Stomach (tissue), 9 donors: ENCODE data around the gene ACVR2A. TPM values are rescaled to one million over a fixed set of nuclear protein-coding genes. Genes with fewer than 3 reads are reported as not detected.

Experiments
- DNase-seq, 2 donors: peaks; one replicate each; pipeline versions ENCODE4 v3.0.0 to v3.0.0-alpha.2; 2013 to 2019
- H3K27ac ChIP-seq, 5 donors: fragments of 200-600 bp in 4 of 5; sonication (generic) in 4 of 5; one replicate each; pipeline ENCODE4 v1.5.1; 2013 to 2019; ENCODE audit warnings: mild to moderate bottlenecking in 1 of 5, moderate library complexity in 1 of 5
- H3K27me3 ChIP-seq, 3 donors: fragments of 200-600 bp; sonication (generic); one replicate each; pipeline ENCODE4 v1.5.1; 2017 to 2019; ENCODE audit warnings: mixed run types in 1 of 3
- H3K36me3 ChIP-seq, 4 donors: fragments of 200-600 bp; sonication (generic); 1 replicate in 3 of 4; 2 replicates in 1 of 4; pipeline ENCODE4 v1.5.1; 2016 to 2019
- H3K4me1 ChIP-seq, 4 donors: fragments of 200-600 bp; sonication (generic); one replicate each; pipeline ENCODE4 v1.5.1; 2016 to 2019
- H3K4me3 ChIP-seq, 4 donors: fragments of 200-600 bp; sonication (generic) in 3 of 4; one replicate each; pipeline ENCODE4 v1.5.1; 2016 to 2019; ENCODE audit warnings: mild to moderate bottlenecking in 1 of 4
- H3K9me3 ChIP-seq, 4 donors: fragments of 200-600 bp; sonication (generic); one replicate each; pipeline ENCODE4 v1.5.1; 2016 to 2019
- EP300 ChIP-seq: sonication (generic); formaldehyde crosslinking; IDR thresholded peaks from one replicate; pipeline ENCODE4 v1.6.1; 2017; ENCODE audit warnings: antibody characterized with exemption
- POLR2A ChIP-seq, 4 donors: fragments of 450-650 bp; IDR thresholded peaks; one replicate each; pipeline ENCODE4 v1.6.1; 2016; ENCODE audit warnings: antibody characterized with exemption in 4 of 4, control low read depth in 2 of 4, mild to moderate bottlenecking in 1 of 4, moderate library complexity in 1 of 4
- POLR2AphosphoS5 ChIP-seq, 3 donors: sonication (generic); formaldehyde crosslinking; IDR thresholded peaks; one replicate each; pipeline ENCODE4 v1.6.1; 2016; ENCODE audit warnings: antibody characterized with exemption in 3 of 3
- WGBS, 5 donors: extraction: QIAGEN DNeasy Blood & Tissue Kit in 3 of 5; methylation state at CpG; one replicate each; pipeline versions ENCODE4 v1.1.5 to v1.1.7; 2013 to 2018; 5-methylcytosine and 5-hydroxymethylcytosine counted together
- intact Hi-C: fragments of 100-400 bp; cut with DNase I; formaldehyde crosslinking; loops from one replicate; pipeline ENCODE4 v1.15.1; 2023; ENCODE audit warnings: low total_unique reads
- polyA plus RNA-seq, 3 donors: library from polyadenylated mRNA; stranded (reverse); fragments of 200-250 nt; gene quantifications; one replicate each; pipeline ENCODE4 v1.2.3, GENCODE V29; 2013
- total RNA-seq, 5 donors: library from RNA; depleted of rRNA; stranded (reverse); fragments of >200 nt; gene quantifications; one replicate each; pipeline versions ENCODE4 v1.1.0 to v1.2.3, GENCODE V29; 2014 to 2016
- TF ChIP-seq, protein P1 (sequence below), 7 experiments: fragments of 450-650 bp in 4 of 7; fragments of 200-600 bp in 3 of 7; sonication (generic) in 3 of 7; IDR thresholded peaks; one replicate each; pipeline ENCODE4 v1.5.1; 2016 to 2019; ENCODE audit warnings: antibody characterized with exemption in 7 of 7, control low read depth in 2 of 7, mild to moderate bottlenecking in 1 of 7
- donor health status: healthy with polysubstance abuse.
- donor health status: Bipolar disorder and iron deficiency.
- donor health status: healthy.

Gene ACVR2A
- total and polyA plus RNA-seq, 8 donors = 1.9 to 46.8 (median 11.6) TPM

DNA sequence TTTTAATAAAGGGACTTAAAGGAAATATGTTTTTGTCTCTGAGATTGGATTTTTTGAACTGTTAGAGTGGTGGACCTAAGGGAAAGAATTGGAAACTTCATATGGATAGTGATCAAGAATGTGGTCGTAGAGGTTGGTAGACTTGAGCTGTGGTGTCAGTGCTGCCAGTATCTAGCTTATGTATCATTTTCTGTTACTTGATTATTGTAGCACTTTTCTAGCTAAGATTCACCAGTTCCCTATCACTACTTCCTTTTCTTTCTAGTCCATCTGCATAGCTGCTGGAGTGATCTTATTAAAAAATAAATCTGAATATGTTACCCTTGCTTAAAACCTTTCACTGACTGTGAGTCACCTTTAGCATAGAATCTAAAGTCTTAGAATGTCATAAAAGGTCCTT lies 6.0 kb downstream of the ACVR2A start:
- intact Hi-C loops = no loop called here
- Histone ChIP-seq H3K27me3 (no peaks in the 10 kb centered on the region), H3K4me1 (peaks cover 23 to 81% (median 47%) of the 10 kb centered on the region in 4 donors), H3K9me3 (no peaks in the 10 kb centered on the region), H3K4me3 (no peak overlapping the region), H3K36me3 (no peaks in the 10 kb centered on the region), H3K27ac (peak overlapping the region in 1 of 5 donors; percentile 34)
- DNase-seq = no peak
- TF ChIP-seq, protein P1, sequence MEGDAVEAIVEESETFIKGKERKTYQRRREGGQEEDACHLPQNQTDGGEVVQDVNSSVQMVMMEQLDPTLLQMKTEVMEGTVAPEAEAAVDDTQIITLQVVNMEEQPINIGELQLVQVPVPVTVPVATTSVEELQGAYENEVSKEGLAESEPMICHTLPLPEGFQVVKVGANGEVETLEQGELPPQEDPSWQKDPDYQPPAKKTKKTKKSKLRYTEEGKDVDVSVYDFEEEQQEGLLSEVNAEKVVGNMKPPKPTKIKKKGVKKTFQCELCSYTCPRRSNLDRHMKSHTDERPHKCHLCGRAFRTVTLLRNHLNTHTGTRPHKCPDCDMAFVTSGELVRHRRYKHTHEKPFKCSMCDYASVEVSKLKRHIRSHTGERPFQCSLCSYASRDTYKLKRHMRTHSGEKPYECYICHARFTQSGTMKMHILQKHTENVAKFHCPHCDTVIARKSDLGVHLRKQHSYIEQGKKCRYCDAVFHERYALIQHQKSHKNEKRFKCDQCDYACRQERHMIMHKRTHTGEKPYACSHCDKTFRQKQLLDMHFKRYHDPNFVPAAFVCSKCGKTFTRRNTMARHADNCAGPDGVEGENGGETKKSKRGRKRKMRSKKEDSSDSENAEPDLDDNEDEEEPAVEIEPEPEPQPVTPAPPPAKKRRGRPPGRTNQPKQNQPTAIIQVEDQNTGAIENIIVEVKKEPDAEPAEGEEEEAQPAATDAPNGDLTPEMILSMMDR (IDR thresholded peaks at IDR 0.05) = no peak
- TF ChIP-seq POLR2A (IDR thresholded peaks at IDR 0.05) (no peak), EP300 (no peak), POLR2AphosphoS5 (IDR thresholded peaks at IDR 0.05) (no peak)
- WGBS, 5 donors = 81 to 89% (median 85%) methylated on average over 1 of the region's 1 CpG

DNA sequence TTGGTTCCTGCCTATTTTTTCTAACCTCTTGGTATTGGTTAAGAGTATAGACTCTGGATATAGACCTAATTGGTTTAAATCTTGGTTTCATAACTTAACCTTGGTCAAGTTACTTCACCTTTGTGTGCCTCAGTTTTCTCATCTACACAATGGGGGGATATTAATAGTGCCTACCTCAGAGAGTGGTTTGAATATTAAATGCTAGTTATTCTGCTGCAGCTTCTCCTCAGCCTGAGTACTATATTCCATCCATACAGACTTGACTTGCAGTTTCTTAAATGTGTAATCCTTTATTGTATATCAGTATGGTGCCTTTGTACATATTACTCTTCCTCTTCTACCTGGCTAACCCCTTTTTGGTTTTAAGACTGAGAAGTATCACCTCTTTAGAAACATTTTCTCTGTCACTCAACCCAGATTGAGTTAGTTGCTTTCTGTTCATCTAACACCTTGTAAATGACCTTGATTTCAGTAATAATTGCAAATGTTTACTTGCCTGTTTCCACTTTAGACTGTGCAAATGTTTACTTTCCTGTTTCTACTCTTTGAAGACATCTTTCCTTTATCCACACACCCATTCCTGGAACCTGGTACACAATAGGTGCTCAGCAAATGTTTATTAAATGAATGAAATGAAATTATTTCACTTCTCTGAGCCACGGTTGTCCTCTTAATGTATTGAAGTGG lies 6.6 kb downstream of the ACVR2A start:
- Histone ChIP-seq H3K36me3 (no peaks in the 10 kb centered on the region), H3K4me1 (peaks cover 20 to 81% (median 49%) of the 10 kb centered on the region in 4 donors), H3K27me3 (no peaks in the 10 kb centered on the region), H3K4me3 (no peak overlapping the region), H3K9me3 (no peaks in the 10 kb centered on the region), H3K27ac (peak overlapping the region in 2 of 5 donors; percentile 11 to 34)
- no peak for DNase-seq
- TF ChIP-seq, protein P1 (IDR thresholded peaks at IDR 0.05) = no peak
- TF ChIP-seq POLR2A (IDR thresholded peaks at IDR 0.05) (no peak), POLR2AphosphoS5 (IDR thresholded peaks at IDR 0.05) (no peak)
- intact Hi-C loops = no loop called here
- WGBS, 5 donors = 26 to 52% (median 41%) methylated on average over 1 of the region's 1 CpG

DNA sequence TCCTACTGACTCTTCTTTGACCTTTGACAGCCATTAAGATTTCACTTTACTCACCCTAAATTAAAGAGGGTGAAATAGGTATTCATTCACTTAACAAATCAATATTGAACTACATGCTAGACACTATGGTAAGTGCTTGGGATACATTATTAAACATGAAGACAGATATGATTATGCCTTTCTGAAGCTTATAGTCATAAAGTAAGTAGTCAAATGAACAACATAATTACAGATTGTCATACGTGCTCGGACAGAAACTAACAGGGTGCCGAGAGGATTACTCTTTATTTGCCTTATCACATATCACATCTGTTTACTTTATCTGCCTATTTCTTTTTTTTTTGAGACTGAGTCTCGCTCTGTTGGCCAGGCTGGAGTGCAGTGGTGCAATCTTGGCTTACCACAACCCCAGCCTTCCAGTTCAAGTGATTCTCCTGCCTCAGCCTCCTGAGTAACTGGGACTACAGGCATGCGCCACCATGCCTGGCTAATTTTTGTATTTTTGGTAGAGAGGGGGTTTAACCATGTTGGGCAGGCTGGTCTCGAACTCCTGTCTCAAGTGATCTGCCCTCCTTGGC lies 9.8 kb downstream of the ACVR2A start:
- TF ChIP-seq POLR2AphosphoS5 (IDR thresholded peaks at IDR 0.05) = no peak
- TF ChIP-seq POLR2A (IDR thresholded peaks at IDR 0.05) = no peak
- TF ChIP-seq EP300 = no peak
- TF ChIP-seq, protein P1 (IDR thresholded peaks at IDR 0.05) = no peak
- H3K9me3 ChIP-seq = no peaks in the 10 kb centered on the region
- intact Hi-C loops = no loop called here
- H3K36me3 ChIP-seq = no peaks in the 10 kb centered on the region
- no peak for DNase-seq
- 79 to 92% (median 85%) methylated on average over 6 of the region's 6 CpGs for WGBS, 5 donors
- peaks cover 25 to 84% (median 54%) of the 10 kb centered on the region in 4 donors for H3K4me1 ChIP-seq
- no peak overlapping the region for H3K27ac ChIP-seq
- H3K27me3 ChIP-seq = no peaks in the 10 kb centered on the region
- H3K4me3 ChIP-seq = no peak overlapping the region

DNA sequence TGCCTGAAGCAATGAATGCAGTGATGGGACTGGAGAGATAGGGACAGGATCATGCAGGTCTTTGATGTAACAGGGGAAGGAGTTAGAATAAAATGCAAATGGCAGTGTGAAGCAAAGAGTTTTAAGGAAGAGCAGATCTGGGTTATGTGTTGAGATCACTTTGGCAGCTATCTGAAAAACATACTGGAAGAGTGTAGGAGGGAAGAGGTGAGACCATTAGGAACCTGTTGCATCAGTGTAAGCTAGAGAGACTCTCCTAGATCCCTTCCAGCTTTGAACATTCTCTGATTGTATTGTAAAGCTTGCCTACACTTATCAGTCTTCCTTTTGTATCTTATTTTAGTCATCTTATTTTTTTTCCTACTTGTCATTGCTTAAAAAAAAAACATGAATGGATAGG lies 10.5 kb downstream of the ACVR2A start:
- Histone ChIP-seq H3K4me3 (no peak overlapping the region), H3K27ac (no peak overlapping the region)
- TF ChIP-seq POLR2AphosphoS5 (IDR thresholded peaks at IDR 0.05) (no peak), POLR2A (IDR thresholded peaks at IDR 0.05) (no peak), EP300 (no peak)
- TF ChIP-seq, protein P1 (IDR thresholded peaks at IDR 0.05) = no peak

More for the DNA sequence above, 10.5 kb downstream of the ACVR2A start:
- Histone ChIP-seq H3K27me3 (no peaks in the 10 kb centered on the region), H3K4me1 (peaks cover 25 to 84% (median 54%) of the 10 kb centered on the region in 4 donors), H3K9me3 (no peaks in the 10 kb centered on the region), H3K36me3 (no peaks in the 10 kb centered on the region)
- no peak for DNase-seq
- intact Hi-C loops = no loop called here
